HG03442 (cell line): ENCODE measurements around the gene PHF11.

Experiments
- ATAC-seq: cut with Tn5 transposase; IDR thresholded peaks from one replicate; pipeline ENCODE4 v1.9.1; 2021; ENCODE audit warnings: mild to moderate bottlenecking, moderate library complexity; ENCODE audit not compliant: unreplicated experiment

The PHF11 gene

GRCh38 chr13:49497272-49497671 lies 1.5 kb downstream of the PHF11 start:
- ATAC-seq = no peak

GRCh38 chr13:49498206-49498605 lies 2.5 kb downstream of the PHF11 start:
- ATAC-seq = no peak

- ATAC-seq = no peak
These were observed 4.3 kb downstream of the PHF11 start for GRCh38 chr13:49499889-49500660.

GRCh38 chr13:49502954-49503353 lies 7.2 kb downstream of the PHF11 start:
- no peak for ATAC-seq

GRCh38 chr13:49503951-49504350 lies 8.2 kb downstream of the PHF11 start:
- no peak for ATAC-seq

GRCh38 chr13:49512578-49512977 lies 16.8 kb downstream of the PHF11 start:
- no peak for ATAC-seq

- ATAC-seq = no peak
These were observed 20.7 kb downstream of the PHF11 start for GRCh38 chr13:49516467-49516866.

- no peak for ATAC-seq
These were observed 21.7 kb downstream of the PHF11 start for GRCh38 chr13:49517461-49517860.

GRCh38 chr13:49521224-49521623 lies 25.5 kb downstream of the PHF11 start:
- no peak for ATAC-seq

- no peak for ATAC-seq
These were observed 29.2 kb downstream of the PHF11 start for GRCh38 chr13:49524740-49525501.

GRCh38 chr13:49527123-49527522 lies 31.4 kb downstream of the PHF11 start:
- no peak for ATAC-seq

- ATAC-seq = no peak
These were observed 32.4 kb downstream of the PHF11 start for GRCh38 chr13:49528161-49528560.

GRCh38 chr13:49530457-49530856 lies 34.7 kb downstream of the PHF11 start:
- ATAC-seq = no peak

GRCh38 chr13:49532593-49532992 lies 36.8 kb downstream of the PHF11 start:
- no peak for ATAC-seq

- no peak for ATAC-seq
These were observed 37.3 kb downstream of the PHF11 start for GRCh38 chr13:49533011-49533410.

GRCh38 chr13:49533591-49534269 lies 38.0 kb downstream of the PHF11 start:
- ATAC-seq = no peak

GRCh38 chr13:49536144-49536873 lies 40.6 kb downstream of the PHF11 start:
- ATAC-seq = no peak

- ATAC-seq = no peak
These were observed 42.7 kb downstream of the PHF11 start for GRCh38 chr13:49538404-49538803.

- ATAC-seq = no peak
These were observed 43.6 kb downstream of the PHF11 start for GRCh38 chr13:49539313-49539712.

GRCh38 chr13:49539746-49540145 lies 44.0 kb downstream of the PHF11 start:
- ATAC-seq = no peak

GRCh38 chr13:49540552-49540951 lies 44.8 kb downstream of the PHF11 start:
- ATAC-seq = no peak
